BJ (cell line): ENCODE measurements around the gene TRMT61B. TPM values are rescaled to one million over a fixed set of nuclear protein-coding genes. Genes with fewer than 3 reads are reported as not detected.

Experiments used
- CTCF ChIA-PET: fragments of 350-600 bp; formaldehyde crosslinking; extraction: SDS; loops from one replicate; lab custom pipeline; 2021; ENCODE audit warnings: antibody characterized with exemption, inconsistent platforms; lab: Yijun Ruan, JAX
- POLR2A ChIA-PET: fragments of 300-600 bp; sonication (Branson Sonifier 250); formaldehyde crosslinking; extraction: SDS; loops from one replicate; lab custom pipeline; 2021; ENCODE audit warnings: antibody characterized with exemption; lab: Charles Lee
- DNase-seq: peaks from one replicate; pipeline ENCODE4 v3.0.0-alpha.2; 2011; ENCODE audit warnings: low read depth
- H3K27me3 ChIP-seq: 2 replicates; pipeline ENCODE4 v1.6.0; 2011; ENCODE audit warnings: low read length; ENCODE audit not compliant: control insufficient read depth, insufficient read depth
- H3K36me3 ChIP-seq: 2 replicates; pipeline ENCODE4 v1.5.1; 2011; ENCODE audit warnings: low read length; ENCODE audit not compliant: control insufficient read depth, insufficient read depth
- H3K4me3 ChIP-seq: 2 replicates; pipeline ENCODE4 v1.5.1; 2011; ENCODE audit warnings: low read depth, mild to moderate bottlenecking, control low read depth, low read length
- CTCF ChIP-seq: IDR thresholded peaks from 2 replicates; pipeline ENCODE4 v1.5.1; 2011; ENCODE audit warnings: low read depth, mild to moderate bottlenecking, control low read depth, inconsistent platforms, low read length, moderate library complexity; ENCODE audit not compliant: insufficient read depth
- polyA plus RNA-seq: library from polyadenylated mRNA; depleted of rRNA; stranded (reverse); fragments of >200 nt; gene quantifications from 2 replicates; pipeline ENCODE4 v1.2.3, GENCODE V29; 2011

Gene TRMT61B
- polyA plus RNA-seq, 1 experiment = 8.0 TPM

GRCh38 chr2:28822036-28822435 lies 48.1 kb downstream of the TRMT61B start:
- POLR2A ChIA-PET = no interaction called here
- TF ChIP-seq CTCF = no peak
- CTCF ChIA-PET = interaction anchor here (0.8 to 2.6 kb wide), 5 partner anchors 11 to 274 kb away, joined by 3 to 12 read pairs (median 4); no protein-coding TSS in a partner anchor
- no peak for DNase-seq
- Histone ChIP-seq H3K27me3 (no peaks in the 10 kb centered on the region), H3K4me3 (no peak overlapping the region), H3K36me3 (no peaks in the 10 kb centered on the region)

GRCh38 chr2:28821295-28821958 lies 48.7 kb downstream of the TRMT61B start:
- peak; percentile 72 for TF ChIP-seq CTCF
- CTCF ChIA-PET = interaction anchor here (0.8 to 2.6 kb wide), 10 partner anchors 10 to 273 kb away, joined by 3 to 12 read pairs (median 4); partner anchors contain the start of gene TRMT61B
- H3K36me3 ChIP-seq = no peaks in the 10 kb centered on the region
- H3K27me3 ChIP-seq = no peaks in the 10 kb centered on the region
- no peak for DNase-seq
- POLR2A ChIA-PET = no interaction called here
- H3K4me3 ChIP-seq = no peak overlapping the region

- Histone ChIP-seq H3K27me3 (no peaks in the 10 kb centered on the region), H3K36me3 (no peaks in the 10 kb centered on the region), H3K4me3 (no peak overlapping the region)
- POLR2A ChIA-PET = no interaction called here
- CTCF ChIA-PET = no interaction called here
- no peak for TF ChIP-seq CTCF
- DNase-seq = no peak
Measured at GRCh38 chr2:28818053-28818452, 52.1 kb downstream of the TRMT61B start.

GRCh38 chr2:28810384-28811285 lies 59.5 kb downstream of the TRMT61B start, which contains the start of gene SPDYA:
TSS of gene SPDYA (plus strand) at chr2:28810834. CDS start at chr2:28816015, 5,181 bp downstream.
- no peaks in the 10 kb centered on the region for H3K36me3 ChIP-seq
- ChIA-PET CTCF (interaction anchor here (1.0 to 1.3 kb wide), 5 partner anchors 10 to 216 kb away, joined by 3 to 6 read pairs (median 3); no protein-coding TSS in a partner anchor), POLR2A (no interaction called here)
- TF ChIP-seq CTCF = no peak
- no peaks in the 10 kb centered on the region for H3K27me3 ChIP-seq
- DNase-seq = no peak
- peak within 1 kb of the TSS; percentile 51 for H3K4me3 ChIP-seq

GRCh38 chr2:28809927-28810326 lies 60.2 kb downstream of the TRMT61B start:
- Histone ChIP-seq H3K27me3 (no peaks in the 10 kb centered on the region), H3K36me3 (no peaks in the 10 kb centered on the region), H3K4me3 (peak overlapping the region; percentile 51)
- no peak for DNase-seq
- ChIA-PET POLR2A (no interaction called here), CTCF (interaction anchor here (0.8 to 1.9 kb wide), 3 partner anchors 9 to 215 kb away, joined by 3 to 5 read pairs (median 3); no protein-coding TSS in a partner anchor)
- no peak for TF ChIP-seq CTCF
